ENCODE data around the gene BOC. TPM values are rescaled to one million over a fixed set of nuclear protein-coding genes. Genes with fewer than 3 reads are reported as not detected.
"Not testable (repeated sequence)": the region's sequence is repeated elsewhere in the genome, so short reads cannot be mapped to it uniquely, and the experiment has no call there.

The BOC gene
- total RNA-seq, 6 experiments from 2014 or later = 7.0 to 15.1 (median 13.2) TPM

- H3K36me3 Mint-ChIP-seq (ENCODE audit: low read depth) = no peaks in the 10 kb centered on the region
- no peaks in the 10 kb centered on the region for H3K9me3 Mint-ChIP-seq
- no peak overlapping the region for H3K27ac Mint-ChIP-seq
- H3K4me3 Mint-ChIP-seq = no peak overlapping the region
- H3K27me3 Mint-ChIP-seq (ENCODE audit: insufficient read depth) = peaks cover 9% of the 10 kb centered on the region
- H3K4me1 Mint-ChIP-seq (ENCODE audit: low read depth) = no peaks in the 10 kb centered on the region
- DNase-seq = no peak
- TF ChIP-seq CTCF (IDR thresholded peaks at IDR 0.05) = no peak
These were observed 45.0 kb upstream of the BOC start for GRCh38 chr3:113166357-113166718.

- no peak overlapping the region for H3K27ac Mint-ChIP-seq
- peaks cover 8% of the 10 kb centered on the region for H3K27me3 Mint-ChIP-seq (ENCODE audit: insufficient read depth)
- no peaks in the 10 kb centered on the region for H3K9me3 Mint-ChIP-seq
- no peak for TF ChIP-seq CTCF (IDR thresholded peaks at IDR 0.05)
- no peaks in the 10 kb centered on the region for H3K36me3 Mint-ChIP-seq (ENCODE audit: low read depth)
- no peaks in the 10 kb centered on the region for H3K4me1 Mint-ChIP-seq (ENCODE audit: low read depth)
- H3K4me3 Mint-ChIP-seq = no peak overlapping the region
- DNase-seq = peak; percentile 69
These were observed 44.5 kb upstream of the BOC start for GRCh38 chr3:113166719-113167492.

DNA sequence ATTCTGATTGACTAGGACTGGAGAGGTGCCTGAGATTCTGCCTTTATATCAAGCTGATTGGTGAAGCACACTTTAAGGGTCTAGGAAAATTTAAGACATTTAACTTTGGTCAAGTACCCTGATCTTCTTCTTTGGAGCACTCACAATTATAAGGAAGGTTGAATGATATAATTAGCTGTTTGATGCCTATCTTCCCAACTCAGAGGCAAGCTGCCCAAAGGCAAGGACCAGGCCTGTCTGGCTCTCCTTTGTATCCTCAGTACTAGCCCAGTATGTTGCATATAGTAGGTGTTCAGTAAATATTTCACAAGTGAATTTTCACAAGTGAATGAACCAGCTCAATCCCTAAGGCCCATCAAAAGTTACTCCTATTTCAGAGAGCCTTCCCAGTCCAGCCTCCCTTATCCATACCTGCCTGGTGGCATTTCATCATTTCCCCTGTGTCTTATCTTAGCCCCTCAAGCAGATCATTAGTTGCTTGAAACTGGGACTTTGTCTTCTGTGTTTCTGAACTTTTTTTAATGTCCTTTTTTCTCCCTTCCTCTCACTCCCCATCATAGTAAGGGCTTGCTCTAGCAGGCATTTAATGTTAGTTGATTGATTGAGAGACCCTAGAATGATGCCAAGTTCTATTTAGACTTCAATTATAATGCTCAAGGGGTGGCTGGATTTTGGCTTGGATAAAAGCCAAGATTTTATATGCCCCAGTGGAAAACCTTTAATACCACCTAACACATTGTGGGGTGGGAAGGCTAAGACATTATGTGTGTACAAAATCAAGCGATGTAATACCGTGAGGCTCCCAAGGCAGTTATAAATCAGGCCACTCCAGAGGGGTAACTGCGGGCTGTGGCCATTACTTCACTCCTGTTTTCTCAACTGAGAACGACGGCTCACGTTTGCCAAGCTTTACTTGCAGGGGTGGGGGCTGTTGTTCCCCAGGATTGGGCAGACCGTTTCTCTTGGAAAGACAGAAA is 43.2 kb upstream of the BOC start:
- H3K4me3 Mint-ChIP-seq = no peak overlapping the region
- no peaks in the 10 kb centered on the region for H3K9me3 Mint-ChIP-seq
- H3K27ac Mint-ChIP-seq = no peak overlapping the region
- TF ChIP-seq CTCF (IDR thresholded peaks at IDR 0.05) = no peak
- no peak for DNase-seq
- H3K36me3 Mint-ChIP-seq (ENCODE audit: low read depth) = no peaks in the 10 kb centered on the region
- H3K27me3 Mint-ChIP-seq (ENCODE audit: insufficient read depth) = peaks cover 2% of the 10 kb centered on the region; the same call in 1 of the 2 replicates
- no peaks in the 10 kb centered on the region for H3K4me1 Mint-ChIP-seq (ENCODE audit: low read depth)

- Mint-ChIP-seq H3K27ac (no peak overlapping the region), H3K4me1 (ENCODE audit: low read depth) (no peaks in the 10 kb centered on the region), H3K4me3 (no peak overlapping the region), H3K9me3 (no peaks in the 10 kb centered on the region), H3K27me3 (ENCODE audit: insufficient read depth) (peaks cover 2% of the 10 kb centered on the region), H3K36me3 (ENCODE audit: low read depth) (no peaks in the 10 kb centered on the region)
- DNase-seq = no peak
- TF ChIP-seq CTCF (IDR thresholded peaks at IDR 0.05) = no peak
These were observed 41.4 kb upstream of the BOC start for GRCh38 chr3:113169891-113170452.

DNA sequence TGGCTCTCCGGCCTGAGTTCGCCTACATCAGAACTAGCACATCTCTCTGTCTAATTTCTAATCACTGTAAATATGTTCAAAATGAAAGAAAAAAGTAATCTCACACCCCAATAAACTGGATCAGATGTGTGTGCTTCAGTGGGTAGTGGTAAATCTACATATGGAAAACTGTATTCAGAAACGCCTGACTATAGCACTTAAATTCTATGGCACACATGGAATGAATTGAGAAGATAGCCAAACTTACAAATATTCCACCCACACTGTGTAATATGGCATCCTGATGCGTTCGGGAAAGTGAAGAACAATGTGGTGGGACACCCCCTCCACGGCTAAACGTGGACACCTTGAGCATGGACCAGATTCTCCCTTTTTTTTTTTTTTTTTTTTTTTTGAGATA is 40.6 kb upstream of the BOC start:
- Mint-ChIP-seq H3K27me3 (ENCODE audit: insufficient read depth) (peaks cover 8% of the 10 kb centered on the region), H3K36me3 (ENCODE audit: low read depth) (no peaks in the 10 kb centered on the region), H3K9me3 (no peaks in the 10 kb centered on the region), H3K4me1 (ENCODE audit: low read depth) (no peaks in the 10 kb centered on the region), H3K4me3 (no peak overlapping the region), H3K27ac (no peak overlapping the region)
- no peak for DNase-seq
- no peak for TF ChIP-seq CTCF (IDR thresholded peaks at IDR 0.05)

- H3K4me3 Mint-ChIP-seq; DNase-seq; H3K9me3 Mint-ChIP-seq; H3K27ac Mint-ChIP-seq; H3K36me3 Mint-ChIP-seq (ENCODE audit: low read depth); H3K27me3 Mint-ChIP-seq (ENCODE audit: insufficient read depth); H3K4me1 Mint-ChIP-seq (ENCODE audit: low read depth): not testable (repeated sequence)
These were observed 39.6 kb upstream of the BOC start for GRCh38 chr3:113171675-113172300.
